HCT116 (cell line): Measurements from ENCODE around the gene PLD4. TPM values are rescaled to one million over a fixed set of nuclear protein-coding genes. Genes with fewer than 3 reads are reported as not detected.

Experiments
- ATAC-seq: fragments of 200-7000 bp; cut with Tn5 transposase; 2 replicates; pipeline ENCODE4 v1.9.1; 2020; ENCODE audit warnings: mild to moderate bottlenecking, moderate library complexity
- BruUV-seq: library from RNA; stranded (reverse); fragments of 400-500 nt; replicated peaks from 2 replicates; lab custom pipeline; 2021; lab: Mats Ljungman, UMichigan
- CTCF ChIA-PET: fragments of 300-600 bp; sonication (Branson Sonifier 250); formaldehyde crosslinking; loops from one replicate; lab custom pipeline; 2021; ENCODE audit warnings: antibody characterized with exemption; lab: Charles Lee
- POLR2A ChIA-PET: fragments of 300-600, 350-600 bp; sonication (Branson Sonifier 250); formaldehyde crosslinking; loops from one replicate; lab custom pipeline; 2021; ENCODE audit warnings: antibody characterized with exemption; lab: Charles Lee
- RAD21 ChIA-PET, 2 experiments: fragments of 300-600 bp; sonication (Branson Sonifier 250); formaldehyde crosslinking; loops; one replicate each; lab custom pipeline; 2023; ENCODE audit warnings: low total read pairs in 2 of 2; ENCODE audit not compliant: uncharacterized antibody in 2 of 2, unreplicated experiment in 2 of 2, low non-redundant PET in 1 of 2; lab: Charles Lee
- DNase-seq: peaks from one replicate; pipeline ENCODE4 v3.0.0-alpha.2; 2010; ENCODE audit warnings: low read depth, low spot score
- H2AFZ ChIP-seq: fragments of 200-600 bp; shearing (Covaris generic), sonication (generic); 2 replicates; pipeline ENCODE4 v1.6.1; 2017; ENCODE audit warnings: low read depth, mixed run types, mixed read lengths, antibody characterized with exemption, low read length; ENCODE audit not compliant: poor library complexity, severe bottlenecking
- H3K27ac ChIP-seq: 2 replicates; pipeline ENCODE4 v1.5.1; 2012; ENCODE audit warnings: low read depth, low read length
- H3K27me3 ChIP-seq: fragments of 200-600 bp; sonication (generic); 2 replicates; pipeline ENCODE4 v1.6.1; 2016; ENCODE audit warnings: mixed run types, low read length, mixed read lengths; ENCODE audit not compliant: insufficient read depth
- H3K36me3 ChIP-seq, 2 experiments: fragments of 200-500 bp in 1 of 2; fragments of 200-600 bp in 1 of 2; sonication (Bioruptor generic) in 1 of 2; sonication (generic) in 1 of 2; 2 replicates each; pipeline versions ENCODE4 v1.5.1 to v1.6.1; 2014 to 2016; ENCODE audit warnings: low read length in 2 of 2, inconsistent platforms in 1 of 2, mixed read lengths in 1 of 2, mixed run types in 1 of 2; ENCODE audit not compliant: insufficient read depth in 2 of 2, control insufficient read depth in 1 of 2
- H3K4me1 ChIP-seq, 2 experiments: fragments of 200-600 bp in 1 of 2; sonication (generic) in 1 of 2; 2 replicates each; pipeline versions ENCODE4 v1.5.1 to v1.6.1; 2012 to 2017; ENCODE audit warnings: low read length in 2 of 2, inconsistent platforms in 1 of 2, mild to moderate bottlenecking in 1 of 2, mixed read lengths in 1 of 2, mixed run types in 1 of 2, moderate library complexity in 1 of 2; ENCODE audit not compliant: insufficient read depth in 2 of 2, control insufficient read depth in 1 of 2
- H3K4me2 ChIP-seq: fragments of 200-600 bp; sonication (generic); 2 replicates; pipeline ENCODE4 v1.6.1; 2017; ENCODE audit warnings: mixed run types, low read length, mixed read lengths
- H3K4me3 ChIP-seq, 2 experiments: fragments of 200-600 bp in 1 of 2; sonication (generic) in 1 of 2; replicated peaks in 1 of 2; 2 replicates each; pipeline ENCODE4 v1.5.1; 2011 to 2016; ENCODE audit warnings: low read length in 2 of 2, control low read depth in 1 of 2, low read depth in 1 of 2, mild to moderate bottlenecking in 1 of 2, mixed read lengths in 1 of 2, mixed run types in 1 of 2
- H3K79me2 ChIP-seq: fragments of 200-600 bp; sonication (generic); 2 replicates; pipeline ENCODE4 v1.6.1; 2017; ENCODE audit warnings: mild to moderate bottlenecking, mixed run types, low read length, moderate library complexity, mixed read lengths; ENCODE audit not compliant: insufficient read depth
- H3K9ac ChIP-seq: fragments of 200-600 bp; sonication (generic); 2 replicates; pipeline ENCODE4 v1.6.1; 2016; ENCODE audit warnings: low read length, mixed read lengths
- H3K9me2 ChIP-seq: fragments of 200-600 bp; sonication (generic), shearing (Covaris generic); 2 replicates; pipeline ENCODE4 v1.6.1; 2017; ENCODE audit warnings: mixed run types, mild to moderate bottlenecking, moderate library complexity; ENCODE audit not compliant: insufficient read depth
- H3K9me3 ChIP-seq, 2 experiments: fragments of 200-500 bp in 1 of 2; fragments of 200-600 bp in 1 of 2; sonication (Bioruptor generic) in 1 of 2; sonication (generic) in 1 of 2; 2 replicates each; pipeline ENCODE4 v1.6.1; 2014 to 2017; ENCODE audit warnings: low read length in 2 of 2, mixed read lengths in 2 of 2, inconsistent platforms in 1 of 2, low read depth in 1 of 2, mild to moderate bottlenecking in 1 of 2, mixed run types in 1 of 2, moderate library complexity in 1 of 2; ENCODE audit not compliant: control insufficient read depth in 1 of 2, insufficient read depth in 1 of 2
- H4K20me1 ChIP-seq: fragments of 200-600 bp; sonication (generic), shearing (Covaris generic); 2 replicates; pipeline ENCODE4 v1.6.1; 2017; ENCODE audit warnings: mixed run types, mild to moderate bottlenecking, moderate library complexity; ENCODE audit not compliant: insufficient read depth
- EGR1 ChIP-seq: IDR thresholded peaks from 2 replicates; pipeline ENCODE4 v1.6.1; 2012; ENCODE audit warnings: low read depth
- EZH2phosphoT487 ChIP-seq: fragments of 200-600 bp; IDR thresholded peaks from 2 replicates; pipeline ENCODE4 v1.6.1; 2018; ENCODE audit warnings: antibody characterized with exemption, borderline replicate concordance
- JUND ChIP-seq: IDR thresholded peaks from 2 replicates; pipeline ENCODE4 v1.6.1; 2012
- POLR2AphosphoS5 ChIP-seq: IDR thresholded peaks from 2 replicates; pipeline ENCODE4 v1.6.1; 2011; ENCODE audit warnings: mild to moderate bottlenecking, low read depth, low read length, moderate library complexity
- TCF7L2 ChIP-seq: IDR thresholded peaks from 2 replicates; pipeline ENCODE4 v1.7.0; 2011; ENCODE audit warnings: borderline replicate concordance, inconsistent platforms; ENCODE audit not compliant: insufficient read depth, insufficient read length; ENCODE audit errors: extremely low read depth
- YY1 ChIP-seq: IDR thresholded peaks from 2 replicates; pipeline ENCODE4 v1.6.1; 2011; ENCODE audit warnings: low read length, low read depth, moderate library complexity, mild to moderate bottlenecking; ENCODE audit not compliant: insufficient replicate concordance; ENCODE audit errors: extremely low read depth
- ZFX ChIP-seq: fragments of 450-650 bp; IDR thresholded peaks from 2 replicates; pipeline ENCODE4 v1.6.1; 2017
- intact Hi-C: fragments of 100-400 bp; cut with micrococcal nuclease; formaldehyde crosslinking; loops from 2 replicates; pipeline ENCODE4 v1.10.0; 2022
- total RNA-seq: library from RNA; stranded (reverse); gene quantifications from one replicate; pipeline ENCODE4 v1.2.1, GENCODE V29; 2021; ENCODE audit not compliant: unreplicated experiment

The PLD4 gene
- total RNA-seq, 1 experiment from 2014 or later: 0.12 TPM

GRCh38 chr14:104937161-104937560, 12.5 kb downstream of the PLD4 start:
- POLR2A ChIA-PET: no interaction called here
- Histone ChIP-seq H3K27me3 (no peaks in the 10 kb centered on the region), H3K36me3 (no peaks in the 10 kb centered on the region), H3K9me3 (no peaks in the 10 kb centered on the region), H3K4me3 (no peak overlapping the region), H3K4me1 (peaks cover 0 to 7% of the 10 kb centered on the region in 2 experiments; a peak in 1 of 4 replicates), H3K9ac (no peak overlapping the region), H3K27ac (no peak overlapping the region), H4K20me1 (no peaks in the 10 kb centered on the region), H3K79me2 (no peaks in the 10 kb centered on the region), H3K9me2 (no peaks in the 10 kb centered on the region), H2AFZ (no peak overlapping the region), H3K4me2 (no peak overlapping the region)
- CTCF ChIA-PET: interaction anchor here (0.9 kb wide), 1 partner anchor 37 kb away, joined by 3 read pairs; no protein-coding TSS in a partner anchor
- ATAC-seq: no peak
- TF ChIP-seq YY1 (no peak), EZH2phosphoT487 (no peak), POLR2AphosphoS5 (no peak), TCF7L2 (no peak), ZFX (no peak)
- RAD21 ChIA-PET: no interaction called here
- no TSS peak for BruUV-seq
- no peak for DNase-seq
- intact Hi-C loops: no loop called here

DNA sequence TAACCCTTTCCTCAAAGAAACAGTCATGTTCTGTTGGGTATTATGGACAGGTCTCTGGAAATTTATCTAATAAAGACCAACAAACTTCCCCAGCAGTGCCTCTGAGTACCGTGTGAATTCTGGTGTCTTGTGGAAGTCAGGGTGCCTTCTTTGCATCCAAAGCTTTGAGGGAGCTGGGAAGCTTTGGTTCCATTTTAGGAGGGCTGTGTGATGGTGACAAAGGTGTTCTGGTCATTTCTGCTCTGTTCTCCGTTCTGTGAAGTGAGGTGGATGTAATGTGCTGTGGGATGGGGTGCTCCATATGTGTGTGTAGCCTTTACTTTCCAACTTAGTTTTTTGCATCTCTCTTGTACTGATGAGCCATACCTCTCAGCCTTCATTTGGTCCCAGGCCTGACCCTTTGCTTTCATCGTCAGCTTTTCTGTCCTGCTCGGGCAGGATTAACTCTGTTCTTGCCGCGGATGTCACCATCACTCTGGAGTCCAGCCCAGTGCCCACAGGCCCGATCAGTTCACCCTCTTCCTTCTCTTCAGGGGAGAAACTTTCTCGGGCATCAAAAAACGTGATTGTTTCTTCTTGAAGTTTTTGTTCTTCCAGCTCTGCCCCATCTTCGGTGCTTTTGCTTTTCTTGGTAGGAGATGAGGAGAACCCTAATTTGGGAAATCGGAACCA, 13.2 kb downstream of the PLD4 start:
- Histone ChIP-seq H3K79me2 (no peaks in the 10 kb centered on the region), H3K36me3 (no peaks in the 10 kb centered on the region), H3K27me3 (no peaks in the 10 kb centered on the region), H3K27ac (no peak overlapping the region), H3K4me1 (peaks cover 0 to 4% of the 10 kb centered on the region in 2 experiments; a peak in 1 of 4 replicates), H3K4me3 (no peak overlapping the region), H2AFZ (no peak overlapping the region), H3K9me3 (no peaks in the 10 kb centered on the region), H3K4me2 (no peak overlapping the region), H4K20me1 (no peaks in the 10 kb centered on the region), H3K9ac (no peak overlapping the region), H3K9me2 (no peaks in the 10 kb centered on the region)
- ATAC-seq: no peak
- intact Hi-C loops: no loop called here
- TSS peak; percentile 21 for BruUV-seq
- ChIA-PET RAD21 (no interaction called here), CTCF (interaction anchor here (0.9 kb wide), 1 partner anchor 36 kb away, joined by 3 read pairs; no protein-coding TSS in a partner anchor), POLR2A (interaction anchor here (0.6 kb wide), 1 partner anchor 445 kb away, joined by 3 read pairs; no protein-coding TSS in a partner anchor)
- no peak for TF ChIP-seq EGR1
- no peak for TF ChIP-seq JUND
- no peak for TF ChIP-seq EZH2phosphoT487
- DNase-seq: no peak
